Panc1 (cell line): ENCODE data around the gene HMGN3. TPM values are rescaled to one million over a fixed set of nuclear protein-coding genes. Genes with fewer than 3 reads are reported as not detected.

Source experiments
- ATAC-seq: fragments of 200-7000 bp; cut with Tn5 transposase; 2 replicates; pipeline ENCODE4 v1.9.1; 2020; ENCODE audit warnings: mild to moderate bottlenecking, moderate library complexity
- BruUV-seq: library from RNA; stranded (reverse); fragments of 400-500 nt; replicated peaks from 2 replicates; lab custom pipeline; 2021; lab: Mats Ljungman, UMichigan
- CTCF ChIA-PET: fragments of 300-600 bp; sonication (Branson Sonifier 250); formaldehyde crosslinking; loops from one replicate; lab custom pipeline; 2022; ENCODE audit warnings: antibody characterized with exemption; lab: Charles Lee
- POLR2A ChIA-PET: fragments of 300-600 bp; sonication (Branson Sonifier 250); formaldehyde crosslinking; loops from one replicate; lab custom pipeline; 2022; ENCODE audit warnings: antibody characterized with exemption; lab: Charles Lee
- DNase-seq: peaks from one replicate; pipeline ENCODE4 v3.0.0-alpha.2; 2010; ENCODE audit warnings: low read depth, low spot score
- H3K27ac ChIP-seq: 2 replicates; pipeline ENCODE4 v1.5.1; 2011; ENCODE audit warnings: mild to moderate bottlenecking, low read length, inconsistent platforms
- H3K27me3 ChIP-seq: fragments of 200-500 bp; sonication (Bioruptor generic); 2 replicates; pipeline ENCODE4 v1.6.0; 2014; ENCODE audit warnings: low read length, inconsistent platforms; ENCODE audit not compliant: control insufficient read depth, insufficient read depth
- H3K36me3 ChIP-seq: fragments of 200-500 bp; sonication (Bioruptor generic); 2 replicates; pipeline ENCODE4 v1.5.1; 2014; ENCODE audit warnings: inconsistent platforms, mild to moderate bottlenecking, low read length, moderate library complexity; ENCODE audit not compliant: control insufficient read depth, insufficient read depth
- H3K4me1 ChIP-seq: 2 replicates; pipeline ENCODE4 v1.5.1; 2011; ENCODE audit warnings: inconsistent platforms, mild to moderate bottlenecking, low read length, moderate library complexity; ENCODE audit not compliant: control insufficient read depth, insufficient read depth
- H3K4me3 ChIP-seq, 2 experiments: 2 replicates each; pipeline ENCODE4 v1.5.1; 2011 to 2012; ENCODE audit warnings: low read depth in 2 of 2, low read length in 2 of 2, mild to moderate bottlenecking in 2 of 2, inconsistent platforms in 1 of 2, moderate library complexity in 1 of 2
- H3K9me3 ChIP-seq: fragments of 200-500 bp; sonication (Bioruptor generic); 2 replicates; pipeline ENCODE4 v1.5.1; 2014; ENCODE audit warnings: low read depth, mild to moderate bottlenecking, inconsistent platforms, low read length, moderate library complexity; ENCODE audit not compliant: control insufficient read depth, insufficient read depth
- POLR2AphosphoS5 ChIP-seq: IDR thresholded peaks from 2 replicates; pipeline ENCODE4 v1.6.1; 2012; ENCODE audit warnings: mild to moderate bottlenecking, low read depth, low read length, moderate library complexity
- SIN3A ChIP-seq: IDR thresholded peaks from 2 replicates; pipeline ENCODE4 v1.6.1; 2012; ENCODE audit warnings: low read depth, mild to moderate bottlenecking, low read length, moderate library complexity, borderline replicate concordance; ENCODE audit not compliant: insufficient read depth
- TCF7L2 ChIP-seq: IDR thresholded peaks from 2 replicates; pipeline ENCODE4 v1.6.1; 2011; ENCODE audit warnings: mild to moderate bottlenecking, low read depth, low read length, inconsistent platforms
- in situ Hi-C: cut with HindIII; loops from 2 replicates; pipeline ENCODE4 v1.10.0; 2016; ENCODE audit warnings: low sequenced_read_pairs, low pct_unique_long_range_greater_than_20kb
- intact Hi-C: fragments of 100-400 bp; cut with micrococcal nuclease; formaldehyde crosslinking; loops from one replicate; pipeline ENCODE4 v1.10.0; 2022; ENCODE audit not compliant: unreplicated experiment
- total RNA-seq: library from RNA; stranded (reverse); gene quantifications from one replicate; pipeline ENCODE4 v1.2.1, GENCODE V29; 2021; ENCODE audit not compliant: unreplicated experiment
- TF ChIP-seq, protein P1 (sequence below), 2 experiments: IDR thresholded peaks; 2 replicates each; pipeline ENCODE4 v1.6.1; 2011 to 2012; ENCODE audit warnings: low read depth in 2 of 2, control low read depth in 1 of 2, low read length in 1 of 2, mild to moderate bottlenecking in 1 of 2, moderate library complexity in 1 of 2; ENCODE audit not compliant: insufficient read depth in 1 of 2
- TF ChIP-seq, protein P2 (sequence below): fragments of 450-650 bp; IDR thresholded peaks from 2 replicates; pipeline ENCODE4 v1.5.1; 2017; ENCODE audit warnings: mild to moderate bottlenecking

The HMGN3 gene
- total RNA-seq, 1 experiment from 2014 or later = 52.0 TPM

DNA sequence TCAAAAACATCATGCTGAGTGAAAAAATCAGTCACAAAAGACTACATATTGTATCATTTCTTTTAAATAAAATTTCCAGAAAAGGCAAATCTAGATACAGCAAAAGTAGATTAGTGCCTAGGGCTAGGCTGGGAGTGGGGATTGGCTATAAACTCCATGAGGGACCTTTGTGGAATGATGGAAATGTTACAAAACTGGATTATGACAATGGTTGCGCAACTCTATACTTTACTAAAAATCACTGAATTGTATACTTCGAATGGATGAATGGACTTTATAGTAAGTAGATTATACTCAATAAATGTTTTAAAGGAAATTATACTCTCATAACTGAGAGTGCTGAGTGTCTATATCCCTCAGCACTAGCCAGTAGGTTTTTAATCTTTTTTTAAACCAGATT lies 4.3 kb downstream of the HMGN3 start:
- Histone ChIP-seq H3K4me1 (peaks cover 11% of the 10 kb centered on the region), H3K27me3 (no peaks in the 10 kb centered on the region), H3K36me3 (no peaks in the 10 kb centered on the region; the same call in 1 of the 2 replicates), H3K27ac (no peak overlapping the region), H3K4me3 (no peak overlapping the region), H3K9me3 (no peaks in the 10 kb centered on the region)
- POLR2A ChIA-PET = no interaction called here
- in situ Hi-C loops (loop anchor here (25.0 kb wide), 1 partner anchor 168 kb away; no protein-coding TSS in a partner anchor), intact Hi-C loops (loop anchor here (5.0 kb wide), 1 partner anchor 153 kb away; the partner anchor contains the start of gene PHIP)
- DNase-seq (no peak), ATAC-seq (no peak)
- BruUV-seq = no TSS peak
- TF ChIP-seq SIN3A (no peak), POLR2AphosphoS5 (no peak), TCF7L2 (no peak)
- TF ChIP-seq, protein P1, sequence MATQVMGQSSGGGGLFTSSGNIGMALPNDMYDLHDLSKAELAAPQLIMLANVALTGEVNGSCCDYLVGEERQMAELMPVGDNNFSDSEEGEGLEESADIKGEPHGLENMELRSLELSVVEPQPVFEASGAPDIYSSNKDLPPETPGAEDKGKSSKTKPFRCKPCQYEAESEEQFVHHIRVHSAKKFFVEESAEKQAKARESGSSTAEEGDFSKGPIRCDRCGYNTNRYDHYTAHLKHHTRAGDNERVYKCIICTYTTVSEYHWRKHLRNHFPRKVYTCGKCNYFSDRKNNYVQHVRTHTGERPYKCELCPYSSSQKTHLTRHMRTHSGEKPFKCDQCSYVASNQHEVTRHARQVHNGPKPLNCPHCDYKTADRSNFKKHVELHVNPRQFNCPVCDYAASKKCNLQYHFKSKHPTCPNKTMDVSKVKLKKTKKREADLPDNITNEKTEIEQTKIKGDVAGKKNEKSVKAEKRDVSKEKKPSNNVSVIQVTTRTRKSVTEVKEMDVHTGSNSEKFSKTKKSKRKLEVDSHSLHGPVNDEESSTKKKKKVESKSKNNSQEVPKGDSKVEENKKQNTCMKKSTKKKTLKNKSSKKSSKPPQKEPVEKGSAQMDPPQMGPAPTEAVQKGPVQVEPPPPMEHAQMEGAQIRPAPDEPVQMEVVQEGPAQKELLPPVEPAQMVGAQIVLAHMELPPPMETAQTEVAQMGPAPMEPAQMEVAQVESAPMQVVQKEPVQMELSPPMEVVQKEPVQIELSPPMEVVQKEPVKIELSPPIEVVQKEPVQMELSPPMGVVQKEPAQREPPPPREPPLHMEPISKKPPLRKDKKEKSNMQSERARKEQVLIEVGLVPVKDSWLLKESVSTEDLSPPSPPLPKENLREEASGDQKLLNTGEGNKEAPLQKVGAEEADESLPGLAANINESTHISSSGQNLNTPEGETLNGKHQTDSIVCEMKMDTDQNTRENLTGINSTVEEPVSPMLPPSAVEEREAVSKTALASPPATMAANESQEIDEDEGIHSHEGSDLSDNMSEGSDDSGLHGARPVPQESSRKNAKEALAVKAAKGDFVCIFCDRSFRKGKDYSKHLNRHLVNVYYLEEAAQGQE (IDR thresholded peaks at IDR 0.05; ENCODE audit: insufficient read depth in 1 of 2, low read depth in 2 of 2, low read length in 1 of 2) = no peak
- TF ChIP-seq, protein P2, sequence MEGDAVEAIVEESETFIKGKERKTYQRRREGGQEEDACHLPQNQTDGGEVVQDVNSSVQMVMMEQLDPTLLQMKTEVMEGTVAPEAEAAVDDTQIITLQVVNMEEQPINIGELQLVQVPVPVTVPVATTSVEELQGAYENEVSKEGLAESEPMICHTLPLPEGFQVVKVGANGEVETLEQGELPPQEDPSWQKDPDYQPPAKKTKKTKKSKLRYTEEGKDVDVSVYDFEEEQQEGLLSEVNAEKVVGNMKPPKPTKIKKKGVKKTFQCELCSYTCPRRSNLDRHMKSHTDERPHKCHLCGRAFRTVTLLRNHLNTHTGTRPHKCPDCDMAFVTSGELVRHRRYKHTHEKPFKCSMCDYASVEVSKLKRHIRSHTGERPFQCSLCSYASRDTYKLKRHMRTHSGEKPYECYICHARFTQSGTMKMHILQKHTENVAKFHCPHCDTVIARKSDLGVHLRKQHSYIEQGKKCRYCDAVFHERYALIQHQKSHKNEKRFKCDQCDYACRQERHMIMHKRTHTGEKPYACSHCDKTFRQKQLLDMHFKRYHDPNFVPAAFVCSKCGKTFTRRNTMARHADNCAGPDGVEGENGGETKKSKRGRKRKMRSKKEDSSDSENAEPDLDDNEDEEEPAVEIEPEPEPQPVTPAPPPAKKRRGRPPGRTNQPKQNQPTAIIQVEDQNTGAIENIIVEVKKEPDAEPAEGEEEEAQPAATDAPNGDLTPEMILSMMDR = no peak
- CTCF ChIA-PET = no interaction called here

DNA sequence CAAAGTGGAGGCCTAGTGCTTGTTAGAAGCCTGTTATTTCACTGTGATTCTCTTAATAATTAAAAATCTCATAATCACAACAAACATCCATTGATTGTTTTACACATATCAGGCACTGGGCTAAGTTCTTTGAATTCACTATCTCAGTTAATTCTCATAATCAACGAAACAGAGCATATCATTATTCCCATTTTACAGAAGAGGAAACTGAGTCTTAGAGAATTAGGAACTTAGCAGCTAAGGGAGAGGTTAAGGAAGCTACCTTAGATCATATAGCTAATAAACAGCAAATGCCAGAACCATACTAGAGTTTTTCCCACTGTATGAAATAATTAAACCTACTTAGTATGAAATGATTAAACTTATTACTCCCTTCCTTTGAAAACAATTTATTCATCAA lies 7.0 kb downstream of the HMGN3 start:
- DNase-seq = no peak
- no peak for ATAC-seq
- Histone ChIP-seq H3K36me3 (no peaks in the 10 kb centered on the region), H3K4me1 (no peaks in the 10 kb centered on the region; the same call in 1 of the 2 replicates), H3K27me3 (no peaks in the 10 kb centered on the region), H3K27ac (no peak overlapping the region), H3K9me3 (no peaks in the 10 kb centered on the region), H3K4me3 (no peak overlapping the region)
- CTCF ChIA-PET = no interaction called here
- intact Hi-C loops = no loop called here
- POLR2A ChIA-PET = interaction anchor here (0.7 kb wide), 1 partner anchor 239 kb away, joined by 4 read pairs; no protein-coding TSS in a partner anchor
- BruUV-seq = no TSS peak
- TF ChIP-seq SIN3A (no peak), TCF7L2 (no peak), POLR2AphosphoS5 (no peak)
- TF ChIP-seq, protein P2 = no peak
- TF ChIP-seq, protein P1 (IDR thresholded peaks at IDR 0.05; ENCODE audit: insufficient read depth in 1 of 2, low read depth in 2 of 2, low read length in 1 of 2) = no peak
- in situ Hi-C loops = loop anchor here (25.0 kb wide), 1 partner anchor 165 kb away; no protein-coding TSS in a partner anchor
